ENCODE data around the gene GPR65. TPM values are rescaled to one million over a fixed set of nuclear protein-coding genes. Genes with fewer than 3 reads are reported as not detected.
A peak's percentile ranks its signal among the peaks of the same experiment; 100 is the strongest.

GPR65 gene
- total RNA-seq, 2 experiments from 2014 or later = 6.1 to 8.2 TPM

- intact Hi-C loops (cut with micrococcal nuclease; ENCODE audit: unreplicated experiment) = no loop called here
- H3K9me3 ChIP-seq (ENCODE audit: low read length) = no peaks in the 10 kb centered on the region
- H3K4me2 ChIP-seq (ENCODE audit: low read length) = no peak overlapping the region
- H4K20me1 ChIP-seq (ENCODE audit: insufficient read depth, low read length) = no peaks in the 10 kb centered on the region
- no peaks in the 10 kb centered on the region for H3K79me2 ChIP-seq (ENCODE audit: insufficient read depth, low read depth, low read length)
- no peaks in the 10 kb centered on the region for H3K36me3 ChIP-seq (ENCODE audit: insufficient read depth, low read length)
- CTCF ChIA-PET (ENCODE audit: unreplicated experiment) = no interaction called here
- peaks cover 19% of the 10 kb centered on the region for H3K4me1 ChIP-seq (ENCODE audit: insufficient read depth, low read length, poor library complexity, severe bottlenecking)
- no peak for TF ChIP-seq EZH2phosphoT487 (IDR thresholded peaks at IDR 0.05; ENCODE audit: borderline replicate concordance, low read depth, low read length)
- TF ChIP-seq, protein P1, sequence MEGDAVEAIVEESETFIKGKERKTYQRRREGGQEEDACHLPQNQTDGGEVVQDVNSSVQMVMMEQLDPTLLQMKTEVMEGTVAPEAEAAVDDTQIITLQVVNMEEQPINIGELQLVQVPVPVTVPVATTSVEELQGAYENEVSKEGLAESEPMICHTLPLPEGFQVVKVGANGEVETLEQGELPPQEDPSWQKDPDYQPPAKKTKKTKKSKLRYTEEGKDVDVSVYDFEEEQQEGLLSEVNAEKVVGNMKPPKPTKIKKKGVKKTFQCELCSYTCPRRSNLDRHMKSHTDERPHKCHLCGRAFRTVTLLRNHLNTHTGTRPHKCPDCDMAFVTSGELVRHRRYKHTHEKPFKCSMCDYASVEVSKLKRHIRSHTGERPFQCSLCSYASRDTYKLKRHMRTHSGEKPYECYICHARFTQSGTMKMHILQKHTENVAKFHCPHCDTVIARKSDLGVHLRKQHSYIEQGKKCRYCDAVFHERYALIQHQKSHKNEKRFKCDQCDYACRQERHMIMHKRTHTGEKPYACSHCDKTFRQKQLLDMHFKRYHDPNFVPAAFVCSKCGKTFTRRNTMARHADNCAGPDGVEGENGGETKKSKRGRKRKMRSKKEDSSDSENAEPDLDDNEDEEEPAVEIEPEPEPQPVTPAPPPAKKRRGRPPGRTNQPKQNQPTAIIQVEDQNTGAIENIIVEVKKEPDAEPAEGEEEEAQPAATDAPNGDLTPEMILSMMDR (conservative IDR thresholded peaks at IDR 0.05; ENCODE audit: low read length) = no peak
- no peak for DNase-seq (ENCODE audit: low spot score)
- H3K9me2 ChIP-seq (ENCODE audit: insufficient read depth, low read length) = no peaks in the 10 kb centered on the region
- no peak overlapping the region for H2AFZ ChIP-seq (ENCODE audit: low read length)
- H3K4me3 ChIP-seq (ENCODE audit: low read depth, low read length, poor library complexity, severe bottlenecking) = no peak overlapping the region
- POLR2A ChIA-PET = no interaction called here
- H3K27ac ChIP-seq (ENCODE audit: low read depth, low read length, poor library complexity, severe bottlenecking) = no peak overlapping the region
- BruUV-seq (replicated peaks) = TSS peak; percentile 40
Observed at GRCh38 chr14:87990682-87991081, 14.3 kb upstream of the GPR65 start.

DNA sequence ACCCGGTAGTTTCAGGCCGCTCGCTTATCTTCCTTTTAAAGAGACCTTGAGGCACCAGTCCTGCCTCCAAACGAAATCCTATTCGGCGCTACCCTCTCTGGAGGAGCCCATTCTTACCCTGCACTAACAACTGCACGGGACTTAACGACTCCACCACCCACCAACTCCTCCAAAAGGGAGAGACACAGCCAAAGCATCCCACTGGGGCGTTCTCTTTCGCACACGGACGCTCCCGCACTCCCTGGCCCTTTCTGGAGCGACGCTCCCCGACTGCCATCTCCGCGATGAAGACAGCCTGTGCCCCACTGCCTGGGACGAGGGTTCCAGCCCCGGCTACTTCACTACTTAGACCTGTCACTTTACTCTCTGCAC, 12.6 kb upstream of the GPR65 start:
- intact Hi-C loops (cut with micrococcal nuclease; ENCODE audit: unreplicated experiment) = no loop called here
- POLR2A ChIA-PET = interaction anchor here (0.9 to 5.1 kb wide), 7 partner anchors 12 to 197 kb away, joined by 3 to 66 read pairs (median 4); partner anchors contain the start of gene GPR65
- no TSS peak for BruUV-seq (replicated peaks)

More for the DNA sequence above, 12.6 kb upstream of the GPR65 start:
- Histone ChIP-seq H3K36me3 (ENCODE audit: insufficient read depth, low read length) (no peaks in the 10 kb centered on the region), H2AFZ (ENCODE audit: low read length) (peak overlapping the region; percentile 94), H3K27ac (ENCODE audit: low read depth, low read length, poor library complexity, severe bottlenecking) (no peak overlapping the region), H3K9me3 (ENCODE audit: low read length) (no peaks in the 10 kb centered on the region), H4K20me1 (ENCODE audit: insufficient read depth, low read length) (no peaks in the 10 kb centered on the region), H3K79me2 (ENCODE audit: insufficient read depth, low read depth, low read length) (no peaks in the 10 kb centered on the region), H3K4me1 (ENCODE audit: insufficient read depth, low read length, poor library complexity, severe bottlenecking) (peaks cover 19% of the 10 kb centered on the region), H3K9me2 (ENCODE audit: insufficient read depth, low read length) (no peaks in the 10 kb centered on the region), H3K4me2 (ENCODE audit: low read length) (peak overlapping the region; percentile 78), H3K4me3 (ENCODE audit: low read depth, low read length, poor library complexity, severe bottlenecking) (peak overlapping the region; percentile 73)
- TF ChIP-seq, protein P1 (conservative IDR thresholded peaks at IDR 0.05; ENCODE audit: low read length) = no peak
- no peak for TF ChIP-seq EZH2phosphoT487 (IDR thresholded peaks at IDR 0.05; ENCODE audit: borderline replicate concordance, low read depth, low read length)
- CTCF ChIA-PET (ENCODE audit: unreplicated experiment) = no interaction called here
- DNase-seq (ENCODE audit: low spot score) = no peak
